Stimulated activated CD4-positive, alpha-beta T cell treated with anti-CD3 and anti-CD28 coated beads, Interleukin-2, amount 100 ng/mL, for 48 hours (primary cell): Measurements from ENCODE around the gene TENM3.

Source experiments
- DNase-seq, 2 donors: peaks; one replicate each; pipeline ENCODE4 v3.0.0-alpha.2; 2020

TENM3 gene

GRCh38 chr4:182291597-182292270 is 48.5 kb downstream of the TENM3 start:
- DNase-seq = no peak

- DNase-seq = no peak
Observed at GRCh38 chr4:182292612-182293011, 49.4 kb downstream of the TENM3 start.

DNA sequence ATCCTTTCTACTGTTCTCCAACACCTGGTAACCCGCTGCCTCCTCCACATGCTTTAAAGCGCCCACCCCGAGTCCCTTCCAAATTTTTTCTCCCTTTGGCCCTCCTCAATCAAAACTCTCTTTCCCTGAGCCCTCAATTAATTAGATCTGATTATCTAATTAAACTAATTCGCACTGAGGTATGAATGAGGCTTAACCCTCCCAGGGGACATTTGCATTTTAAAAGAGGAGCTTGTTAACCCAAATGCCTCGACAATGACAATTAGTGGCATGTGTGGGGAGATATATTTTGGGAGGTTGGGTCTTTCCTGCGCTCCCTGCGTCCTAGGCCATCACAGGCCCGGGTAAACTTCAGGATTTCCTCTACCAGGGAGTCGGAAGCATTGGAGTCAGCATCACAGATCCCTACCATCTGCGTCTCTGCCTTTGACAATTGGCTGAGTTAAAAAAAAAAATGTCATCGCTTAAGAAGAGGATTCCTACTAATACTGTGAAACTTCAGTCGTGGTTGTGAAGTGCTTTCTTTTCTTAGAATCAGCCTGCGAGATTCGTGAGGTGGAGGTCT is 50.6 kb downstream of the TENM3 start:
- no peak for DNase-seq

- no peak for DNase-seq
Observed at GRCh38 chr4:182294451-182294850, 51.2 kb downstream of the TENM3 start.

DNA sequence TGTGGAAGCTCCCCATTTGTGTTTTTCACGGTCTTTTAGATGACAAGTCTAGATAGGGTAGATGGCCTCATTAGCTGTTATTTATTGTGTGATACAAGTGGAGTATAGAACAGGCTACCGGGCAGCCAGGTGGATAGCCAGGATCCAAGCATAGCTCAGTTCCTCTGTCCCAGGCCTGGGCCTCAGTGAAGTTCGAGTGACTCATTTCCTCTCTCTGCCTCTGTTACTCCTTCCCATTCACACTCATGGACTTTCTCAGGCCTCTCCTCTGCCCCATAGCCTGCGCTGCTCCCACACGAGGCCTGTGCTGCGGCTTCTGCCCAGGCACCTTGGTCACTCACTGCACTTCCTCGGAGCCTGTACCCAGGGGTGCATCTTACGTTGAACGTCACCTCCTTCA is 54.5 kb downstream of the TENM3 start:
- no peak for DNase-seq

DNA sequence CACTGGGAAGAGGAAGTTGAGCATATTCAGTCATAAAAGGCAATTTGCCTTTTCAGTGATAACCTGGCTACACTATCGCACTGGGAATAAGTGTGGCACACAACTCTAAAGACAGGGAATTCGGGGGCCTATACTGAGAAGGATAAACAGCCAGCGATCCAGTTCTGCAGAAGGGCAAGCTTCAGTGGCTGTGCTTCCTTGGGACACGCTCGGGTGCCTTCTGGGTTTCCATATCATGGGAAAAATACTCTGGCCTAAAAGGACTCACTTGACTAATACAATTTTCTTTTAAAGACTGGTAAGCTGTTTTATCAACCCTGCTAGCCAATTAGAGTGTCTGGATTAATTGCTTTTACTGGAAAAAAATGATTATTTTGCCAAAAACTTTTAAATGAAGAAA is 58.5 kb downstream of the TENM3 start:
- DNase-seq = no peak

GRCh38 chr4:182303847-182304246 is 60.6 kb downstream of the TENM3 start:
- DNase-seq = no peak

DNA sequence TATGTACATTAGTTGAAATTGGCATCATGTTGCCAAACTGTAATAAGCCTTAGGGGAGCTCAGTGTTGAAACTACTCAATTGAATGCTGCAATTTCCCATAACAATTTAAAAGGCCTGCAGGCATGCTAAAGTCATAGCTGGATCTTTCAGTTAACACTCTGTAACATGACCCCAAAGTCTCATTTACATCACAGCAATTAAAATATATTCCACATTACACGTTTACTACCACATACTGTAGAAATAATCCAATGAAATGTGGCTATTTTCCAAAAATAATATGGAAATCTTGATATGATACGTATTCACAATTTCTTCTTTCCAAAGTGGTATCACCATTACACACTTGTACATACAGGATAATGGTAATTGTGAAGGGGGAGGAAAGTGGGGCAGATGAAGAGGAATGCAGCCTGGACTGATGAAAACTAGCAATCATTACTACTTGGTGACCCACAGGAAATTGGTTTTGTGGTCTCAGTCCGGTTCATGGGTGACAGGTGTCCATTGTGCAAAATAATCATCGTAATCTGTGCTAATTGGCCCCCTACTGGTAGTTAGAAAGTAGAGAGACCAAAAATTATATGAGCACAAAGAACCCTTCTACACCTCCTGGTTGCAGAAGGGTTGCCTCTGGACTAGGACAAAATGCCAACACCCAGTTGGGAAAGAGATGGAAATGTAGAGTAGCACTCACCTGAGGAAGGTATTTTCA is 63.7 kb downstream of the TENM3 start:
- no peak for DNase-seq

- DNase-seq = no peak
Observed at GRCh38 chr4:182307746-182308145, 64.5 kb downstream of the TENM3 start.

- no peak for DNase-seq
Observed at GRCh38 chr4:182309877-182310276, 66.7 kb downstream of the TENM3 start.

GRCh38 chr4:182310316-182310715 is 67.1 kb downstream of the TENM3 start:
- no peak for DNase-seq

GRCh38 chr4:182310962-182311361 is 67.8 kb downstream of the TENM3 start:
- no peak for DNase-seq

- no peak for DNase-seq
Observed at GRCh38 chr4:182314537-182314936, 71.3 kb downstream of the TENM3 start.

DNA sequence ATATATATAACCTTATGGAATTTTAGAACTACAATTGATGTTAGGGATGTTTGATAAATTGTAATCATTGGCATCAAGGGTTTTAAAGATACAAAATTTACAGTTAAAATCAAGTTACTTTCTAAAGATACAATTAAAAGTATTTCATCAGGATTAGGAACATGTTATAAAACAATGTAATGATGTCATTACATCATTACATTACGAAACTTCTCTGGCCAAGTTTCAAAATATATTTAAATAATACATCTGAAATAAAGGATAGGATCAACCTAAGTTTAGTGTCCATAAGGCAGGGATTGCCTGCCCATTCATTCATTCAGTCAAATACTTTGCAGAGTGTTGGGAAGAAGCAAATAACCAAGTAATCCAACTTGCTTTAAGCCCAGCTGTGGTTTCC is 75.1 kb downstream of the TENM3 start:
- no peak for DNase-seq

- no peak for DNase-seq
Observed at GRCh38 chr4:182320092-182320491, 76.9 kb downstream of the TENM3 start.

DNA sequence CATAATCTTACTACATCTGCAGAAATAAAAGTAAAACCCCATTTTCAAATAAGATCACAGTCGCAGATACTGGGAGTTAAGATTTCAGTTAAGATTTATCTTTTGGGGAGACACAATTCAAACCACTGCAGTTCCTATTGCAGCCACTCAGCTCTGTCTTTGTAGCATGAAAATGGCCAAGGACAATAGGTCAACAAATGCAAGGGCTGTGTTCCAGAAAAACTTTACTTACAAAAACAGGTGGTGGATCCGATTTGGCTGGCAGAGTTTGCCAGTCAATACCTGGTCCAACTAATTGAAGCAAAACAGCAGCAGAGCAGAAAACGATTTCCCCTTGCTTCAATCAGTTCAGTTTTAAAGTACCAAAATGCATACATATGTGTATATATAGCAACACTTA is 77.4 kb downstream of the TENM3 start:
- no peak for DNase-seq

DNA sequence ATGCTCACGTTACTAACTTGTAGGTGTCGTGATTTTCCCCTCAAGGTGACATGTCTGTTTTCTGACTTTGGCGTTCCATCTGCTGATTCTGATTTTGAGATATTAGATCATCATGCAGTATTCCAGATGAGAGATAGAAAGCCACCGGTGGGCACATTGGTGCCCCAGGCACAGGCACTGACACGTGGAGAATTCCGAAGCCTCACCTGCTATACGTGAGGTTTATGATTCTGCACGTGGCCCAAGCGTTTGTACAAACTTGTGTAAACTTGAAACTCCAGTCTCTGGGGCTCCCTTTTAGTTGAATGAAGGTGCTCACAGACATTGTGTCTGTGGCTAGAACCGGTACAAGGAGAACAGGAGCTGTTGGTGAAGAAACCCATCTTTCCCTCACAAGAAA is 81.1 kb downstream of the TENM3 start:
- no peak for DNase-seq

GRCh38 chr4:182325397-182325796 is 82.2 kb downstream of the TENM3 start:
- DNase-seq = no peak

DNA sequence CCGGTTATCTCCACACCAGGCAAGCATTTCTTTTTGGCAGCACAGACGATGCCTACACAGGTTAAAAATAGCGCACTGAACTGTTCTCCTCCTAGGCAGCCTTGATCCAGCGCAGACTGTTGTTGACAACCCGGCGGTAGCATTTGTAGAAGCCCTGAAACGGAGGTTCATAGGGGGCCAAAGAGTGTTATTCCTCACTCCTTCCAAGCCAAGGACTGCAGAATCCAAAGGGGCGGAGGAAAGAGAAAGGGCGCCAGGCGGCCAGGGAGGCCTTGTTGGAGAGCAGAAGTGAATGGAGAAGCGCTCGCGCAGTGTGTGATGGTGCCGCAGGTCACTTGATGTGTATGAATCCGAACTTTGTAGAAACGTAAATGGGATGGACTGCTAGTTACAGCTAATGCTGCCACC is 82.7 kb downstream of the TENM3 start:
- no peak for DNase-seq

GRCh38 chr4:182328505-182328904 is 85.3 kb downstream of the TENM3 start:
- no peak for DNase-seq

GRCh38 chr4:182337366-182337765 is 94.2 kb downstream of the TENM3 start:
- no peak for DNase-seq

DNA sequence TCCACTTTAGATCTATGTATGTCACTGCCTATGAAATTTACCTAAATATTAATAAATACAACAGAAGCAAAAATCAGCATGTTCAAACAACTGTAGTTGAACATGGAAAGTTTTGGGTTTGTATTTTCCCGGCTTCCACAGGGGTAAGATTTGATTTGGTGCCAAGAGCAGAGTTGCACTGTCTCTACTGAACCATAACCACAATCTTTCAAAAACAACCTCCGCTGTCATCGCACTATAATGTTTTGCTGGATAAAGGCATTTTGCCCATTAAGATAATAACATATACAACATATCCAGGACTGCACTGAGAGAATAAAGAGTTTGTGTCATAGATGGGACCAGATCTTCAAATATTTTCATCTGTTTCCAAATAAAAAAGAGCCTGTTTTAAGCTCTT is 94.9 kb downstream of the TENM3 start:
- no peak for DNase-seq

DNA sequence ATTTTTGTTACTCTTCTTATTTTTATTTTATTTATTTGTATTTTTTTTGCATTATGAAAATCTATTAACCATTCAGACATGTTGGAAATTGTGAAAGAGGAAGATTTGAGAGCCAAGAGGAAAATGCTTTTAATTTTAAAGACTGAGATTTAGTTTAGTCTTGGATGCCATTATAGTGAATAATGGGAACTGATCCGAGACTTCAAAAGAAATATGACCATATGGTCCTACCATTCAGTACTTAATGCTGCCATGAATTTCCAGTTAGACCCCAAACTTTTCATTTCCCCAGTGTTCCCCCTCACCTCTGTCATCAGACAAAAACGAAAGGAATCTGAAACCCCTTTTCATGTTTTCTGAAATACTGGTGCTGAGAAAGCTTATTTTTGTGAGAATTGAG is 95.5 kb downstream of the TENM3 start:
- no peak for DNase-seq

DNA sequence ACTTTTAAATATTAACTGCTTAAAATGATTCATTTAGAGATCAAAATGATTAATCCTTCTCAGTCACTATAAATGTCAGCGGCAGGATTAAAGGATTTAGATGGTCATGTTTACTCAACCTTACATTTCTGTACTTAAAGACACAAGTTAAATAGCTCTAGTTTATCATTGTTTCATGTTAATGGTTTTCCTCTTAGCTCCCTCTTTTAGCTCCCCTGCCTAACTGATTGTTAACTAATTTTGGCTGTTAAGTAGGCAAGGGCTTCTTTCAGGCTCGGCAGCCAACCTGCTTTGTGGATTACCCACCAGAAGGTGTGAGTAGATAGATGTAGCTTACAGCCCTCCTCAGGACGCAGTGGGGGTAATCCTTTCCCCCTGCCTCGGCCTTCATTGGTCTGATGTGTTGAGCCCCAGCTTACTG is 96.0 kb downstream of the TENM3 start:
- no peak for DNase-seq

DNA sequence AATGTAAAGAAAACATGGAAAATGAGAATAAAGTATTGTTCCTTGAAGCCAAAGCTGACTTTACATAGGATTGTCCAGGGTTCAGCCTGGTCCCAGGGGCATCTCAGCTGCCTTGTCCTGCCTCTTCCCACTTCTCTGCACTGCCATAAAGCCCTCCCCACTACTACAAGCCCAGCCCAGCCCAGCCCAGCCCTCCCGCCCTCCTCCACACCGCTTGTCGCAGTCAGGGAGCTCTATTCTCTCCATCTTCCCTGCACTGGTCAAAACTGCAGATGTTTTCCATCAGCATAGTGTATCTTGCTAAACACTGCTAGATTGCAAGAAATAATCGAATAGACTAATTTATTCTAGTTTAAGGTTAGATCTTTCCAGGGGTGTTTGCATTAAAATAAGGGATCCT is 100.3 kb downstream of the TENM3 start:
- no peak for DNase-seq
